GM23248 (cell line): ENCODE measurements around the gene ARHGEF25. TPM values are rescaled to one million over a fixed set of nuclear protein-coding genes. Genes with fewer than 3 reads are reported as not detected.
"Not testable (repeated sequence)": the region's sequence is repeated elsewhere in the genome, so short reads cannot be mapped to it uniquely, and the experiment has no call there.

Source experiments
- DNase-seq: peaks from one replicate; pipeline ENCODE4 v3.0.0-alpha.2; 2015
- H2AFZ ChIP-seq: fragments of 200-600 bp; sonication (generic); 2 replicates; pipeline ENCODE4 v1.6.1; 2016; ENCODE audit warnings: antibody characterized with exemption
- H3F3A ChIP-seq: fragments of 200-600 bp; sonication (generic); 2 replicates; pipeline ENCODE4 v1.6.1; 2016; ENCODE audit warnings: mild to moderate bottlenecking, antibody characterized with exemption, mixed run types; ENCODE audit not compliant: insufficient read depth
- H3K27ac ChIP-seq: fragments of 200-600 bp; sonication (generic); 2 replicates; pipeline ENCODE4 v1.5.1; 2016; ENCODE audit warnings: mild to moderate bottlenecking
- H3K27me3 ChIP-seq: fragments of 200-600 bp; sonication (generic); replicated peaks from 2 replicates; pipeline ENCODE4 v1.6.1; 2016; ENCODE audit warnings: mild to moderate bottlenecking; ENCODE audit not compliant: insufficient read depth
- H3K36me3 ChIP-seq: fragments of 200-600 bp; sonication (generic); 2 replicates; pipeline ENCODE4 v1.6.1; 2016; ENCODE audit warnings: low read depth, mild to moderate bottlenecking
- H3K4me1 ChIP-seq: fragments of 200-600 bp; sonication (generic); 2 replicates; pipeline ENCODE4 v1.6.1; 2016; ENCODE audit warnings: mild to moderate bottlenecking; ENCODE audit not compliant: insufficient read depth
- H3K4me2 ChIP-seq: fragments of 200-600 bp; sonication (generic); one replicate; pipeline ENCODE4 v1.6.1; 2016; ENCODE audit warnings: mild to moderate bottlenecking; ENCODE audit not compliant: unreplicated experiment
- H3K4me3 ChIP-seq: fragments of 200-600 bp; sonication (generic); 2 replicates; pipeline ENCODE4 v1.5.1; 2016; ENCODE audit warnings: mild to moderate bottlenecking
- H3K79me2 ChIP-seq: fragments of 200-600 bp; sonication (generic); 2 replicates; pipeline ENCODE4 v1.6.1; 2016; ENCODE audit warnings: mild to moderate bottlenecking; ENCODE audit not compliant: insufficient read depth
- H3K9ac ChIP-seq: fragments of 200-600 bp; sonication (generic); 2 replicates; pipeline ENCODE4 v1.6.1; 2016; ENCODE audit warnings: mild to moderate bottlenecking
- H3K9me2 ChIP-seq: fragments of 200-600 bp; sonication (generic); 2 replicates; pipeline ENCODE4 v1.6.1; 2016; ENCODE audit warnings: mixed run types, mild to moderate bottlenecking, moderate library complexity; ENCODE audit not compliant: insufficient read depth
- H3K9me3 ChIP-seq: fragments of 200-600 bp; sonication (generic); one replicate; pipeline ENCODE4 v1.6.1; 2017; ENCODE audit warnings: low read depth
- H4K20me1 ChIP-seq: fragments of 200-600 bp; sonication (generic); 2 replicates; pipeline ENCODE4 v1.6.0; 2016; ENCODE audit not compliant: insufficient read depth
- EZH2 ChIP-seq: fragments of 200-600 bp; sonication (generic); IDR thresholded peaks from 2 replicates; pipeline ENCODE4 v1.6.1; 2018; ENCODE audit warnings: antibody characterized with exemption, mild to moderate bottlenecking; ENCODE audit not compliant: insufficient read depth, poor library complexity, severe bottlenecking
- EZH2phosphoT487 ChIP-seq: fragments of 200-600 bp; sonication (generic); IDR thresholded peaks from 2 replicates; pipeline ENCODE4 v1.6.1; 2018; ENCODE audit warnings: antibody characterized with exemption, moderate library complexity, mild to moderate bottlenecking, low read depth; ENCODE audit not compliant: insufficient read depth
- WGBS, 2 experiments: methylation state at CpG; one replicate each; pipeline ENCODE4 v1.1.6; 2015 to 2017; ENCODE audit warnings: low lambda C conversion rate in 2 of 2, low coverage in 1 of 2; ENCODE audit errors: missing lambda C conversion rate in 2 of 2; 5-methylcytosine and 5-hydroxymethylcytosine counted together
- in situ Hi-C: fragments of 300-500 bp; cut with MboI; formaldehyde crosslinking; loops from 2 replicates; pipeline ENCODE4 v1.15.0; 2020
- polyA plus RNA-seq: library from polyadenylated mRNA; unstranded; fragments of >200 nt; fragmentation: Nextera tagmentation; extraction: Ambion mirVana; gene quantifications from 2 replicates; pipeline ENCODE4 v1.2.1, GENCODE V29; 2016
- total RNA-seq: library from RNA; depleted of rRNA; stranded (reverse); fragments of >200 nt; shearing (Covaris generic); gene quantifications from 2 replicates; pipeline ENCODE4 v1.2.3, GENCODE V29; 2014

ARHGEF25 gene
- total and polyA plus RNA-seq, 2 experiments from 2014 or later = 0.60 to 24.2 TPM

GRCh38 chr12:57632073-57632957, 21.1 kb downstream of the ARHGEF25 start:
- H2AFZ ChIP-seq = peak overlapping the region; percentile 86
- no peaks in the 10 kb centered on the region for H3K79me2 ChIP-seq
- peak overlapping the region; percentile 52 for H3K9ac ChIP-seq
- H3K27me3 ChIP-seq = no peaks in the 10 kb centered on the region
- no peaks in the 10 kb centered on the region for H3K9me2 ChIP-seq
- TF ChIP-seq EZH2 = peak; percentile 55
- no peak for TF ChIP-seq EZH2phosphoT487
- H3K9me3 ChIP-seq = no peaks in the 10 kb centered on the region
- H3K4me3 ChIP-seq = peak overlapping the region; percentile 80
- no peaks in the 10 kb centered on the region for H3K36me3 ChIP-seq
- peak; percentile 61 for DNase-seq
- in situ Hi-C loops = no loop called here
- no peaks in the 10 kb centered on the region for H3F3A ChIP-seq
- no peak overlapping the region for H3K27ac ChIP-seq
- H3K4me1 ChIP-seq = peaks cover 6% of the 10 kb centered on the region
- WGBS, 2 experiments = 3 to 7% methylated on average over 23 to 64 of the region's 67 CpGs
- H3K4me2 ChIP-seq = peak overlapping the region; percentile 85
- H4K20me1 ChIP-seq = no peaks in the 10 kb centered on the region

- H3K36me3 ChIP-seq = no peaks in the 10 kb centered on the region
- TF ChIP-seq EZH2 (no peak), EZH2phosphoT487 (no peak)
- WGBS, 2 experiments = 4 to 7% methylated on average over 30 to 53 of the region's 58 CpGs
- no peaks in the 10 kb centered on the region for H3F3A ChIP-seq
- H2AFZ ChIP-seq = peak within 1 kb of the TSS; percentile 86
- peak; percentile 86 for DNase-seq
- H3K4me3 ChIP-seq = peak within 1 kb of the TSS; percentile 80
- in situ Hi-C loops = no loop called here
- H3K27me3 ChIP-seq = no peaks in the 10 kb centered on the region; the same call in 1 of the 2 replicates
- H3K27ac ChIP-seq = no peak within 1 kb of the TSS
- H3K9me3 ChIP-seq = no peaks in the 10 kb centered on the region
- peak within 1 kb of the TSS; percentile 85 for H3K4me2 ChIP-seq
- no peaks in the 10 kb centered on the region for H4K20me1 ChIP-seq
- H3K9ac ChIP-seq = peak within 1 kb of the TSS; percentile 52
- H3K4me1 ChIP-seq = peaks cover 6% of the 10 kb centered on the region
- no peaks in the 10 kb centered on the region for H3K79me2 ChIP-seq
- no peaks in the 10 kb centered on the region for H3K9me2 ChIP-seq
Measured at GRCh38 chr12:57632958-57633840, 22.0 kb downstream of the ARHGEF25 start, which contains the start of gene B4GALNT1. Gene B4GALNT1 (minus strand): TSS chr12:57633201. CDS start chr12:57632132, 1,069 bp downstream.

- in situ Hi-C loops, H3K4me1 ChIP-seq, H3F3A ChIP-seq, H4K20me1 ChIP-seq, H3K4me3 ChIP-seq, H3K9me3 ChIP-seq, H3K79me2 ChIP-seq, H3K9me2 ChIP-seq, H2AFZ ChIP-seq, H3K9ac ChIP-seq, DNase-seq, H3K36me3 ChIP-seq, H3K27ac ChIP-seq, H3K4me2 ChIP-seq: not testable (repeated sequence)
- WGBS, 2 experiments = 69 to 79% methylated on average over 9 of the region's 9 CpGs
- H3K27me3 ChIP-seq = peaks cover 21% of the 10 kb centered on the region
Measured at GRCh38 chr12:57636731-57637130, 25.5 kb downstream of the ARHGEF25 start.

GRCh38 chr12:57637364-57637763, 26.1 kb downstream of the ARHGEF25 start:
- 75 to 90% methylated on average over 3 of the region's 3 CpGs for WGBS, 2 experiments

More at GRCh38 chr12:57637364-57637763, 26.1 kb downstream of the ARHGEF25 start:
- TF ChIP-seq EZH2 (no peak), EZH2phosphoT487 (no peak)
- no peaks in the 10 kb centered on the region for H3K9me2 ChIP-seq
- peak; percentile 10 for DNase-seq
- no peak overlapping the region for H3K9ac ChIP-seq
- no peak overlapping the region for H3K4me3 ChIP-seq
- H3K27me3 ChIP-seq = peaks cover 21% of the 10 kb centered on the region
- H3F3A ChIP-seq = no peaks in the 10 kb centered on the region
- H3K4me2 ChIP-seq = no peak overlapping the region
- H3K79me2 ChIP-seq = no peaks in the 10 kb centered on the region
- no peaks in the 10 kb centered on the region for H3K9me3 ChIP-seq
- in situ Hi-C loops = no loop called here
- no peak overlapping the region for H2AFZ ChIP-seq
- H4K20me1 ChIP-seq = no peaks in the 10 kb centered on the region
- H3K36me3 ChIP-seq = no peaks in the 10 kb centered on the region
- H3K4me1 ChIP-seq = peaks cover 6% of the 10 kb centered on the region
- H3K27ac ChIP-seq = no peak overlapping the region
